Measurements from ENCODE around the gene TLCD3B. TPM values are rescaled to one million over a fixed set of nuclear protein-coding genes. Genes with fewer than 3 reads are reported as not detected.

TLCD3B gene
- total RNA-seq, 3 donors from 2014 or later (not counting 1 experiment from before 2014, with no cell fraction given), result 0.88 to 2.0 (median 1.7) TPM

DNA sequence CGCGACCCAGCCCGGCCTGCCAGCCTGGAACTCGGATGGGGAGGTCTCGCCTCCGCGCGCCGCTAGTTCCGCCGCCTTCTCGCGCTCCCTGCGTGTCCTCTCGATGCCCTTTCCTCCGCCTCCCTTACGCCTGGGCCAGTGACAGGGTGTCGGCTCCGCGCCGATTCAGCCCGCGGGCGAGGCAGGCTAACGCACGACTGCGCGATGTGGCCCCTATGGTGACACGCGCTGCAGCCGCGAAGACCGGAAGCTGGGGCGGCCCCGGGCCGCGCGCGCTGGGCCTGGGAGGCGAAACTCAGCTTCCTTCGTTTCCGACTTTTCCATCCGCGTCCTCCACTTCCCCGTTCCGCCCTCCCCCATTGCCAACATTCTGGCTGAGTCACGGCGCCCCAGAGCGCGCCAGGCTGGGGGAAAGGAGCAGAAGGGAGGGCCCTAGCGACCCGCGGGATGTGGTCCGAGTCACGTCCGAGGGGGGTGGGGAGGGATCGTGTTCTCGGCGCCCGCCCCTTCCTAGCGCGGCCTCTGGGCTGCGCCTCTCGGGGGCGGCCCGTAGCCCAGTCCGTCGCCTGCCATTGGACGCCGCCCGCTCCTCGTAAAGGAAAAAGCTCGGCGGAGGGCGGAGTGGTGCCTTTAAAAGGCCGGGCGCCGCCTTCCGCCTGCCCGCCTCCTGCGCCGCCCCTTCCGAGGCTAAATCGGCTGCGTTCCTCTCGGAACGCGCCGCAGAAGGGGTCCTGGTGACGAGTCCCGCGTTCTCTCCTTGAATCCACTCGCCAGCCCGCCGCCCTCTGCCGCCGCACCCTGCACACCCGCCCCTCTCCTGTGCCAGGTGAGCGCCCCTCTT lies 34.3 kb upstream of the TLCD3B start, which contains the start of gene ALDOA:
TSS of gene ALDOA (plus strand) at position 659 of the 841 bp plus-strand sequence. CDS start 1,138 bp downstream, outside the sequence.
- Mint-ChIP-seq H3K27ac (peak within 1 kb of the TSS; percentile 94 to 98), H3K4me3 (peak within 1 kb of the TSS; percentile 98), H3K36me3 (no peaks in the 10 kb centered on the region), H3K27me3 (ENCODE audit: low read depth in 2 of 2) (no peaks in the 10 kb centered on the region), H3K4me1 (peaks cover 36 to 56% of the 10 kb centered on the region in 2 donors), H3K9me3 (no peaks in the 10 kb centered on the region)
- WGBS (ENCODE audit: insufficient coverage), result under 1% methylated on average over 99 of the region's 99 CpGs
- H3K9me3 ChIP-seq (ENCODE audit: control insufficient read depth, insufficient read depth, low read length), result no peaks in the 10 kb centered on the region
- H3K27me3 ChIP-seq (ENCODE audit: control insufficient read depth, insufficient read depth, low read length), result no peaks in the 10 kb centered on the region
- H3K4me1 ChIP-seq (ENCODE audit: control insufficient read depth, insufficient read depth, low read length), result peaks cover 42% of the 10 kb centered on the region
- TF ChIP-seq, protein P1, sequence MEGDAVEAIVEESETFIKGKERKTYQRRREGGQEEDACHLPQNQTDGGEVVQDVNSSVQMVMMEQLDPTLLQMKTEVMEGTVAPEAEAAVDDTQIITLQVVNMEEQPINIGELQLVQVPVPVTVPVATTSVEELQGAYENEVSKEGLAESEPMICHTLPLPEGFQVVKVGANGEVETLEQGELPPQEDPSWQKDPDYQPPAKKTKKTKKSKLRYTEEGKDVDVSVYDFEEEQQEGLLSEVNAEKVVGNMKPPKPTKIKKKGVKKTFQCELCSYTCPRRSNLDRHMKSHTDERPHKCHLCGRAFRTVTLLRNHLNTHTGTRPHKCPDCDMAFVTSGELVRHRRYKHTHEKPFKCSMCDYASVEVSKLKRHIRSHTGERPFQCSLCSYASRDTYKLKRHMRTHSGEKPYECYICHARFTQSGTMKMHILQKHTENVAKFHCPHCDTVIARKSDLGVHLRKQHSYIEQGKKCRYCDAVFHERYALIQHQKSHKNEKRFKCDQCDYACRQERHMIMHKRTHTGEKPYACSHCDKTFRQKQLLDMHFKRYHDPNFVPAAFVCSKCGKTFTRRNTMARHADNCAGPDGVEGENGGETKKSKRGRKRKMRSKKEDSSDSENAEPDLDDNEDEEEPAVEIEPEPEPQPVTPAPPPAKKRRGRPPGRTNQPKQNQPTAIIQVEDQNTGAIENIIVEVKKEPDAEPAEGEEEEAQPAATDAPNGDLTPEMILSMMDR (IDR thresholded peaks at IDR 0.05), result no peak
- intact Hi-C loops (cut with micrococcal nuclease), result loop anchor here (1.0 to 10.0 kb wide), 2 partner anchors 10 to 339 kb away; partner anchors contain the start of genes PPP4C and ZNF771
- peak within 1 kb of the TSS; percentile 96 for H3K4me3 ChIP-seq (ENCODE audit: low read length)
- peak; percentile 80 to 94 (median 84) for ATAC-seq
- peak within 1 kb of the TSS; percentile 79 for H3K27ac ChIP-seq (ENCODE audit: low read length)
- H3K36me3 ChIP-seq (ENCODE audit: control insufficient read depth, insufficient read depth, low read length), result peaks cover 31% of the 10 kb centered on the region
- DNase-seq, result peak; percentile 94 to 96

DNA sequence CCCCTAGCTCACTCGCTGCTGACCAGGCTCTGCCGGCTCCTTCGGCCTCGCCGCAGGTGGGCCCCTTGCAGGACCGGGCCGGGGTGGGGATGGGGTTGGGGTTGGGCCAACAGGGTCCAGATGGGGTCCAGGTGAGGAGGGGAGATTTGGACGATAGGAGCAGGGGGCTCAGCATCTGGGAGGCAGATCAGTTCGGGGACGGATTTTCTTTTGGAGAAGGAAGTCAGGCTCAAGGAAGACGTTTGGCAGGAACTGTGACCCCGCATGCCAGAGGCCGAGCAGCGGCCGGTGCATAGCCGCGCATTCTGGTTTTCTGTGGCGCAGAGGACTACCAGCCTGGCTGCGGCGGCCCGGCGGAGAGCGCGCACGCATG lies 33.6 kb upstream of the TLCD3B start:
- H3K9me3 ChIP-seq (ENCODE audit: control insufficient read depth, insufficient read depth, low read length), result no peaks in the 10 kb centered on the region
- H3K27ac Mint-ChIP-seq, result peak overlapping the region; percentile 94 to 98
- DNase-seq (no peak), ATAC-seq (no peak)
- no peaks in the 10 kb centered on the region for H3K27me3 Mint-ChIP-seq (ENCODE audit: low read depth in 2 of 2)
- WGBS (ENCODE audit: insufficient coverage), result under 1% methylated on average over 25 of the region's 25 CpGs
- H3K27me3 ChIP-seq (ENCODE audit: control insufficient read depth, insufficient read depth, low read length), result no peaks in the 10 kb centered on the region
- peaks cover 25% of the 10 kb centered on the region for H3K36me3 ChIP-seq (ENCODE audit: control insufficient read depth, insufficient read depth, low read length)
- H3K4me1 Mint-ChIP-seq, result peaks cover 35 to 50% of the 10 kb centered on the region in 2 donors
- peak overlapping the region; percentile 98 for H3K4me3 Mint-ChIP-seq
- intact Hi-C loops (cut with micrococcal nuclease), result loop anchor here (1.0 to 10.0 kb wide), 3 partner anchors 11 to 340 kb away; partner anchors contain the start of genes PPP4C and ZNF771
- H3K27ac ChIP-seq (ENCODE audit: low read length), result peak overlapping the region; percentile 79
- TF ChIP-seq, protein P1 (IDR thresholded peaks at IDR 0.05), result no peak
- peaks cover 42% of the 10 kb centered on the region for H3K4me1 ChIP-seq (ENCODE audit: control insufficient read depth, insufficient read depth, low read length)
- no peaks in the 10 kb centered on the region for H3K9me3 Mint-ChIP-seq
- peak overlapping the region; percentile 96 for H3K4me3 ChIP-seq (ENCODE audit: low read length)
- no peaks in the 10 kb centered on the region for H3K36me3 Mint-ChIP-seq

DNA sequence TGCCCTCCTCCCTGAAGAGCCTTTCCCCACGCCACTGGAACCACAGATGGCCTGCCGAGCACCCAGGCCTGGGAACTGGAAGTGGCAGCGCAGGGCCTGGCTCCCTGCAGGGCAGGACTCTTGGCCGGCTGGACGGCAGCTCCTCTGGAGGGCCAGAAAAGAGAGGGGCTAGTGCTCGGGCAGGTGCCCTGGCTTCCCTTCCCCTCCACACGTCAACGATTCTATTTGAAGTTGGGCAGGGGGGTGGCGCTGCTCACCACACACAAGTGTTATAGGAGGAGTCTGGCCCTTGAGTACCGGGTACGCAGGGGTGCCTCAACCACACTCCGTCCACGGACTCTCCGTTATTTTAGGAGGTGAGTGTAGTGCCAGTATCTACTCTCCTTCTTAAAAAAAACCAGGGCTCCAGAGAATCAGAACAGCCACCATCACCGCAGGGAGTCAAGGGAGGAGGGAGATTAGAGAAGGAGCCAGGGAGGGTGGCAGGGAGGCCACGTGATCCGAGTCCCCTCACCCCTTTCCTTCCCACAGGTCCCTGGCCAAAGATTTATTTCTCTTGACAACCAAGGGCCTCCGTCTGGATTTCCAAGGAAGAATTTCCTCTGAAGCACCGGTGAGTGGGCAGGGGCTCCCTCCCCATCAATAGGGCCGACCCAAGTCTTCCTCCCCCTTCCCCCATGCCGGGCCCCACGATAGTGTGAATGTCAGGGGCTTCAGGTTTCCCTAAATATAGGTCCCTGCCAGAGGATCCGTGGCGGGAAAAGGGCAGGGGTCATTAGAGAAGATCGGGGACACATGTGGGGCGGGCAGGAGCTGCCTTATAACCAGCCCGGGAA lies 33.0 kb upstream of the TLCD3B start:
- Histone ChIP-seq H3K9me3 (ENCODE audit: control insufficient read depth, insufficient read depth, low read length) (no peaks in the 10 kb centered on the region), H3K4me3 (ENCODE audit: low read length) (peak overlapping the region; percentile 96), H3K27ac (ENCODE audit: low read length) (peak overlapping the region; percentile 79), H3K36me3 (ENCODE audit: control insufficient read depth, insufficient read depth, low read length) (peaks cover 19% of the 10 kb centered on the region), H3K4me1 (ENCODE audit: control insufficient read depth, insufficient read depth, low read length) (peaks cover 42% of the 10 kb centered on the region), H3K27me3 (ENCODE audit: control insufficient read depth, insufficient read depth, low read length) (no peaks in the 10 kb centered on the region)
- Mint-ChIP-seq H3K36me3 (no peaks in the 10 kb centered on the region), H3K4me1 (peaks cover 31 to 47% of the 10 kb centered on the region in 2 donors), H3K9me3 (no peaks in the 10 kb centered on the region), H3K4me3 (peak overlapping the region; percentile 98), H3K27me3 (ENCODE audit: low read depth in 2 of 2) (no peaks in the 10 kb centered on the region), H3K27ac (peak overlapping the region; percentile 94 to 98)
- intact Hi-C loops (cut with micrococcal nuclease), result loop anchor here (1.0 to 10.0 kb wide), 2 partner anchors 28 to 341 kb away; partner anchors contain the start of gene ZNF771
- TF ChIP-seq, protein P1 (IDR thresholded peaks at IDR 0.05), result no peak
- ATAC-seq, result peak in 2 of 3 donors; percentile 19 to 20
- DNase-seq, result peak; percentile 65 to 81
- WGBS (ENCODE audit: insufficient coverage), result 1% methylated on average over 16 of the region's 27 CpGs

Measured in natural killer cell (primary cell).